ENCODE results near the gene HOXA3. TPM values are rescaled to one million over a fixed set of nuclear protein-coding genes. Genes with fewer than 3 reads are reported as not detected.

Gene HOXA3
- total RNA-seq = 2.4 and 6.0 TPM in 2 replicates

- peak; percentile 78 for DNase-seq
Measured at GRCh38 chr7:27151931-27152815, at the start of gene HOXA3. Gene HOXA3, minus strand, starts transcription at chr7:27152583. Its CDS starts 41,943 bp downstream, at chr7:27110640.

- no peak for DNase-seq
Measured at GRCh38 chr7:27201580-27202017, 49.2 kb upstream of the HOXA3 start.

- no peak for DNase-seq
Measured at GRCh38 chr7:27200761-27201579, 48.6 kb upstream of the HOXA3 start.

GRCh38 chr7:27199849-27200760, 47.7 kb upstream of the HOXA3 start, which contains the start of gene HOXA13:
Gene HOXA13, minus strand, starts transcription at chr7:27200091. Its CDS starts 14 bp downstream, at chr7:27200077.
- no peak for DNase-seq

- peak; percentile 48 for DNase-seq
Measured at GRCh38 chr7:27198871-27199801, 46.8 kb upstream of the HOXA3 start.

- DNase-seq = no peak
Measured at GRCh38 chr7:27198138-27198841, 45.9 kb upstream of the HOXA3 start.

- no peak for DNase-seq
Measured at GRCh38 chr7:27197137-27198042, 45.0 kb upstream of the HOXA3 start.

- DNase-seq = peak; percentile 90
Measured at GRCh38 chr7:27196287-27196767, 43.9 kb upstream of the HOXA3 start.

- DNase-seq = no peak
Measured at GRCh38 chr7:27194686-27195379, 42.5 kb upstream of the HOXA3 start.

GRCh38 chr7:27194002-27194352, 41.6 kb upstream of the HOXA3 start:
- no peak for DNase-seq

- no peak for DNase-seq
Measured at GRCh38 chr7:27193335-27194001, 41.1 kb upstream of the HOXA3 start.

- no peak for DNase-seq
Measured at GRCh38 chr7:27192546-27193334, 40.4 kb upstream of the HOXA3 start.

- DNase-seq = no peak
Measured at GRCh38 chr7:27191833-27192545, 39.6 kb upstream of the HOXA3 start.

- no peak for DNase-seq
Measured at GRCh38 chr7:27191161-27191731, 38.9 kb upstream of the HOXA3 start.

- DNase-seq = no peak
Measured at GRCh38 chr7:27189997-27190748, 37.8 kb upstream of the HOXA3 start.
